22Rv1 (cell line): ENCODE data around the gene ZNF831.

Experiments used
- H3K27ac ChIP-seq: fragments of 450-650 bp; 2 replicates; pipeline ENCODE4 v1.5.1; 2017
- ZFX ChIP-seq: fragments of 450-650 bp; IDR thresholded peaks from 2 replicates; pipeline ENCODE4 v1.6.1; 2017; ENCODE audit warnings: antibody characterized with exemption, borderline replicate concordance
- TF ChIP-seq, protein P1 (sequence below): fragments of 450-650 bp; IDR thresholded peaks from 2 replicates; pipeline ENCODE4 v1.5.1; 2017; ENCODE audit warnings: mild to moderate bottlenecking

The ZNF831 gene

DNA sequence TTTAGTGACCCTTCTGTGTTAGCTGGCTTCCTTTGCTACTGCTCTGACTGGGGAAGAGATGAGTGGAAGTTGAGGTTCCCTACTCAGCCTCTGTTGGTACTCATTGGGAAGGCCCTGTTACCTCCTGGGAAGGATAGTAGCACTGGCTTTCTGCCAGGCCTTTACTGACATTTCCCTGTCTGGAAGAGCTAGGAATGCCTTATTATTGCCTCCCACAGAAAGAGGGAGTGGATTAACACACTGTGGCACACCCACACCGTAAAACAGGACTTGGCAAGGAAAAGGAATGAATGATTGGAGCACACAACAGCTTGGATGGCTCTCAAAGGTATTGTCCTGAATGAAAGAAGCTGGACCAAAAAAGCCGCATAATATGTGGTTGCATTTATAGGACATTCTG, 12.2 kb downstream of the ZNF831 start:
- no peak overlapping the region for H3K27ac ChIP-seq
- TF ChIP-seq, protein P1, sequence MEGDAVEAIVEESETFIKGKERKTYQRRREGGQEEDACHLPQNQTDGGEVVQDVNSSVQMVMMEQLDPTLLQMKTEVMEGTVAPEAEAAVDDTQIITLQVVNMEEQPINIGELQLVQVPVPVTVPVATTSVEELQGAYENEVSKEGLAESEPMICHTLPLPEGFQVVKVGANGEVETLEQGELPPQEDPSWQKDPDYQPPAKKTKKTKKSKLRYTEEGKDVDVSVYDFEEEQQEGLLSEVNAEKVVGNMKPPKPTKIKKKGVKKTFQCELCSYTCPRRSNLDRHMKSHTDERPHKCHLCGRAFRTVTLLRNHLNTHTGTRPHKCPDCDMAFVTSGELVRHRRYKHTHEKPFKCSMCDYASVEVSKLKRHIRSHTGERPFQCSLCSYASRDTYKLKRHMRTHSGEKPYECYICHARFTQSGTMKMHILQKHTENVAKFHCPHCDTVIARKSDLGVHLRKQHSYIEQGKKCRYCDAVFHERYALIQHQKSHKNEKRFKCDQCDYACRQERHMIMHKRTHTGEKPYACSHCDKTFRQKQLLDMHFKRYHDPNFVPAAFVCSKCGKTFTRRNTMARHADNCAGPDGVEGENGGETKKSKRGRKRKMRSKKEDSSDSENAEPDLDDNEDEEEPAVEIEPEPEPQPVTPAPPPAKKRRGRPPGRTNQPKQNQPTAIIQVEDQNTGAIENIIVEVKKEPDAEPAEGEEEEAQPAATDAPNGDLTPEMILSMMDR = no peak
- no peak for TF ChIP-seq ZFX

DNA sequence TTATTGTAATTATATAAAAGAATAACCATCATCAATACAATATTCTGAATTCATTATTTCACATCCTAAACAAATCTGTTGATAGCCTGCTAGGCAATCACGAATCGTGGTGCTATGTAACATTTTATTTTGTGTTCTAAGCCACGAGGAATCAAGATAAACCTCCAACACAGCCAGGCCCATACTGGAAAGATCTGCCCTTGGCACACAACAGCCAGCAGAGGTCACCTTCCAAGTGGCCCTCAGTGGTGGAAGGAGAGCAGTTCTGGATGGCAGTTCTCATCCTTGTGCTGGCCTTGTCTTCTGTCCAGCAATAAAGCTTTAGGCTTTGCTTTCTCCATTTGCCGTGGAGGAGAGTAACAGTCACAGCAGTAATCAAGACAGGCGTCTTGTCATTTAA, 13.2 kb downstream of the ZNF831 start:
- TF ChIP-seq, protein P1 = no peak
- no peak for TF ChIP-seq ZFX
- no peak overlapping the region for H3K27ac ChIP-seq

DNA sequence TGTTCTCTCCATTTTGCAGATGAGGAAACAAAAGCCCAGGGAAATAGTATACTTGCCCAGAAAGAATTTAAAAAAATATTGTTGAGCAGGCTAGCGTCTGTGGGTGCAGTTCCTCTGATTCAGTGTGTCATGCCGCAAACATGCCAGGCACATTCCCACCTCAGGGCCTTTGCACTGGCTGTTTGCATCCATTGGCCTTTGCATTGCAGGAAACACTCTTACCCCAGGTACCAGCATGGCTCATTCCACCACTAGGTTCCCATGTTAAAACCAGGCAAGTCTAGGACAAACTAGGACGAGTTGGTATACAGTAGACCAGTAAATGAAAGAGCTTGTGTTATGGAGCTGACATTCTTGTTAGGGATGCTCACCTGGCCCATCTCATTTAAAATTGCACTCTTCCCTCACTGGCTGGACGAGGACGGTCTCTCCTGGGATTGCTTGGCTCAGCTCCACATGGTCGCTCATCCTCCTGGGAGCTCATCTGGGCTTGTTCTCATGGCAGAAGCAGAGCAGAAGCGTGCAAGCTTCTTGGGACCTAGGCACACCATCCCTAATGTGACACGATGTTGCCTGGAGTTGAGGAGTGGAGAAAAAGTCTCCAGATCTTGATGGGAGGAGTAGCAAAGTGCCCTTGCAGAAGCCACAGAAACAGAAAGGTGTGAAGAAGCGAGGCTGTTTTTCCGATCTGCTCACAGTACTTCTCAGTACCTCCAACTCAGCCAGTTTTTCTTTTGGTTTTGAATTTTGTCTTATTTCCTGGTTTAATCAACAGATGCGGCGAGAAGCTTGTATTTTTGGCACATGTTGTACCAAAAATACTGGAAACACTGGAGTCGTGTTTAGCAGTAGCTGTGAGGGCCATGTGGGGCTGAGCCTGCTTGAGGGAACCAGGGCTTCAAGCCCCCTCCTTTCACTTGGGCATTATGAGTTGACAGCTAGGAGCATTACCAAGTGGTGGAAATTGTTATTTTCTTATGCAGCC, 13.9 kb downstream of the ZNF831 start:
- TF ChIP-seq, protein P1 = no peak
- TF ChIP-seq ZFX = no peak
- no peak overlapping the region for H3K27ac ChIP-seq

DNA sequence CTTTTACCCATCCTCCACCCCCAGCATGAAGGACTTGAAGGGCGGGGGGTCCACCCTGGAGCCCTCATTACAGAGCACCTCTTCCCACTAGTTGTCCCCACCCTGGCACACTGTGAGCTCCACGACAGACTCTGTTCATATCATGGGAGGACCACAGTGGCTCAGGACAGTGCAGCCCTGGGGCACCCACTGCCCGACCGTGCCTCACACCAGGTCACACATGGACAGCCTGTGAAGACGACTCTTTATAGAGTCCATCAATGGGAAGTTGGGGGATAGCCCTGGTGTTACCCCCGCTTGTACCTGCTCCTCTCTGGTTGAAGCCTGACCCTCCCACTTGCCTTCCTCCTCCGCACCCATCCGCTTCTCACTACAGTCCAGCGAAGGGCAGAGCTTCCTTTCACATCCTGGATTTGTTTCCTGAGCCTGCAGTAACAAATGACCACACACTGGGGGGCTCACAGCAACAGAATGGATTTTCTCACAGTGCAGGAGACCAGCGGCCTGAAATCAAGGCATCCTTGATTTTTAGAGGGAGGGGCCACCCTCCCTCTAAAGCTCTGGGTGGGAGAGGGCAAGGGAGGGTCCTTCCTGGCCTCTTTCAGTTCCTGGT, 15.5 kb downstream of the ZNF831 start:
- TF ChIP-seq ZFX = no peak
- TF ChIP-seq, protein P1 = no peak
- no peak overlapping the region for H3K27ac ChIP-seq

DNA sequence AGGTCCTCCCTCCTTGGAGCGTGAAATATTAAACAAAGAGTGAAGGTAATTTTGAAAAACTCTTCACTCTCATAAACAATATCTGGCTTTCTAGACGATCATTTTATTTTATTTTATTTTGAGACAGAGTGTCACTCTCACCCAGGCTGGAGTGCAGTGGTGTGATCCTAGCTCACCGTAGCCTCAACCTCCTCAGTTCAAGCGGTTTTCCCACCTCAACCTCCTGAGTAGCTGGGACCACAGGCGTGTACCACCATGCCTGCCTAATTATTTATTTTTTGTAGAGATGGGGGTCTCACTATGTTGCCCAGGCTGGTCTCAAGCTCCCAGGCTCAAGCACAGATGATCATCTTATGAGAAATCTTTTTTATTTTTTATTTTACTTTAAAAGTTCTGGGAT, 16.4 kb downstream of the ZNF831 start:
- H3K27ac ChIP-seq = no peak overlapping the region
- TF ChIP-seq ZFX = no peak
- TF ChIP-seq, protein P1 = no peak

DNA sequence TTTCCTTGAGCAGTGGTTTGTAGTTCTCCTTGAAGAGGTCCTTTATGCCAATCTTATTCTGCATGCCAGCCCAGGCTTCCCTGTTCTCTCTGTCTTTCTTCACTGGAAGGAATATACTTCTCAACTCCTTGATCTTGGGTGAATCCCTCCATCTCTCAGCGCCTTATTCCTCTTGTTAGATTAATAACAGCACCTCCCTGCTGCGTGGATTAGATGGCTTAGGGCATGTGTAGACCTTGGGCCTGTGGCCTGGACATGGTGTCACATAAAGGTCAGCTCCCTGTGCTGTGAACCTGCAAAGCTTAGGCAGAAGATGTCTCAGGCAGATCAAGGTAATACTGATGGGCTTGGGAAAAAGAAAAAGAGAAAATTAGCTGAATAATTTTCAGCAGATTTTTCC, 18.3 kb downstream of the ZNF831 start:
- no peak overlapping the region for H3K27ac ChIP-seq
- TF ChIP-seq, protein P1 = no peak
- no peak for TF ChIP-seq ZFX

DNA sequence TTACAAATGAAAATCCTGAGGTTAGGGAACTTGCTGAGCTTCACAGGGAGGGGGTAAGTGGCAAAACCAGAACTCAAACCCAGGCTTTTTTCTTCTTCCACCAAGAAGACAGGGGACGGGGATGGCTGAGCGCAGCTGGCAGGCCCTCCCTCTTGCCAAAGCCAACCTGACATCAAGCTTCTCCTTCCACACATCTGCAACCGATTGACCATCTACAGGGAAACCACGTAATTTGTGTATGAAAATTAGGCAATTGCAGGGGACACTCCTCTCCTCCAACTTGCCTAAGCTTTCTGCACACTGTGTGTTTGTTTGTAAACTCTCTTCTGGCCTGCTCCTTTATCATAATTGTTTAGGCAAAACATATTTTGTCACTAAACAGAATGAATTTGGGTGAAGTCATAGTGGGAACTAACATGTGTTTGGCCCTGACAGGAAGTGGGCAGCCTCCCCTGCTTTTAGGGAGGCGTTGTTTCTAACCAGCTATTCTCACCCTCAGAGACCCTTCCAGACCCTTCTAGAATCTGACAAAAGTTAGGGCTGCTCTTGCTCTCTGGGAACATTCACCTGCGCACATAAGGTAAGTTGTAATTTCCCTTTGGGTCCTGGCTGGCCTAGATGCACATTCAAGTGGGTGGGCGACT, 18.9 kb downstream of the ZNF831 start:
- no peak overlapping the region for H3K27ac ChIP-seq
- TF ChIP-seq ZFX = no peak
- TF ChIP-seq, protein P1 = no peak
